Activated CD4-positive, CD25-positive, alpha-beta regulatory T cell treated with anti-CD3 and anti-CD28 coated beads, Interleukin-2, amount 50 U/mL, for 72 hours (primary cell): ENCODE results near the gene SPAG6.
"Not testable (repeated sequence)": the region's sequence is repeated elsewhere in the genome, so short reads cannot be mapped to it uniquely, and the experiment has no call there.

Experiments
- DNase-seq: peaks from one replicate; pipeline ENCODE4 v3.0.0; 2021

The SPAG6 gene

DNA sequence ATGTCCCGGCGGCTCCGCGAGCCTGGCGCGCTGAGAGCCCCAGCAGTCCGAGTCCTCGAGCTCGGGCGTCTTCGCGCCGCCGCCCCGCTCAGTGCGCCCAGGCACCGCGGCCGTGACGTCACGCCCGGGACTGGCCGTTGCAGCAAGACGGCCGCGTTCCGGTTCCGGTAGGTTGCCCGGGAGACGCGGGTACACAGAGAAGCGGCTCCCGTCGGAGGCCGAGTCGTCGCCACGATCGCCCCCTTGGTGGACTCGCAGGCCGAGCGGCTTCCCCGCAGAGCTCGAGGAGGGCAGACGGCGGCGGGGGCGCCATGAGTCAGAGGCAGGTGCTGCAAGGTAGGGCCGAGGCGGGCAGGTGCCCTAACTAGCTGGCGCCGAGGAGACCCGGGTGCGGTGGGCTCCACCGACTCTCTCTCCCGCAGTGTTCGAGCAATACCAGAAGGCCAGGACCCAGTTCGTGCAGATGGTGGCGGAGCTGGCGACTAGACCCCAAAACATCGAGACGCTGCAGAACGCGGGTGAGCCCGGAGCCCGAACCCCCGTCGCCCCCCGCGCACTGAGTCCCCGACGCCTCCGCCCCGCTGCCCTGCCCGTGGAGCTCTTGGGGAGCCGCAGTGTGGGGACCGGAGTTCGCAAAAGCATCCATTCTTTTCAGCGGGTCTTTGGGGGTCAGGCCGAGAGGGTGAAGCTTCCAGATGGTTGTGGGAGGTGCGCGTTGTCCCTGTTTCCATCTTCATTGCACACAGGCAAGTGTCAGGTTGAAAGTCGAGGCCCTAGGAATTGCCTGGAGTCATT lies at the start of gene SPAG6:
Gene SPAG6 (plus strand): TSS at position 196 of the 795 bp plus-strand sequence. CDS start 116 bp downstream, at position 312.
- peak; percentile 59 for DNase-seq

DNA sequence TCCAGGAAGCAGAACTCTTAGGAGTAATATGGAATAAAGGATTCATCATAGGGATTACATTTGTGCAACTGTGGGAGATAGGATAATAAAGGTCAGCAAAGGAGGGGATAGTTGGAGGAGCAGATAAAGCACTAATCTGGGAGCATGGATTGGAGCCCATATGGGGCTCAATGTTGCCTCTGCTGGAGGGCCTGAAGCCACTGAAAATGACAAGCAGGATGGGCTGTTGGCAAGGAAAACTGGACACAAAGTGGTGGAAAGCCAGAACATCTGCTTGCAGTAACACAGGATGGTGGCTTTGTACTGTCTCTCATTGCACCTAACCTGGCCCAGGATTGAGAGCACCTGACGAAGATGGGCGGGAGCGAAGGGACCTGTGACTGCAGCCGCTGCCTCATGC lies 44.1 kb upstream of the SPAG6 start:
- no peak for DNase-seq

DNA sequence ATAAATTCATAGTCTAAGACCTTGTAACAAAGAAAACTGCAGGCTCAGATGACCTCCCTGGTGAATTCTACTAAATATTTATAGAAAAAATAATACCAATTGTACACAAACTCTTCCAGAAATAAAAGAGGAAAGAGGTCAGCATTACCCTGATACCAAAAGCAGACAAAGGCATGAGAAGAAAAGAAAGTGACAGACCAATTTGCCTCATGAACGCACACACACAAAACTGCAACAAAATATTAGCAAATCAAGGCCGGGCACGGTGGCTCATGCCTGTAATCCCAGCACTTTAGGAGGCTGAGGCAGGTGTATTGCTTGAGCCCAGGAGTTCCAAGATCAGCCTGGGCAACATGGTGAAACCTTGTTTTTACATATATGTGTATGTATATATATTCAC lies 41.8 kb upstream of the SPAG6 start:
- DNase-seq, result no peak

DNA sequence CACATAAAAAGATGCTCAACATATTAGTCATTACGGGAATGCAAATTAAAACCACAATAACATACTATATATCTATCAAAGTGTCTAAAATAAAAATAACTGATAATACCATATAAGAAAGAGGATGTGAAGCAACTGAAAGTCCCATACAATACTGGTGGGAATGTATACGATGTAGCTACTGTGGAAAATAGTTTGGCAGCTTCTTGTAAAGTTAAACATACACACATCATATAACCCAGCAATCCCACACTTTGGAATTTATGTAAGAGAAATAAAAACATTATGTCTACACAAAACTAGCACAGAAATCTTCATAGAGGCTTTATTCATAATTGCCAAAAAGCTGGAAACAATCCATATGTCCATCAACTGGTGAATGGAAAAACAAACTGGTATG lies 39.6 kb upstream of the SPAG6 start:
- no peak for DNase-seq

DNA sequence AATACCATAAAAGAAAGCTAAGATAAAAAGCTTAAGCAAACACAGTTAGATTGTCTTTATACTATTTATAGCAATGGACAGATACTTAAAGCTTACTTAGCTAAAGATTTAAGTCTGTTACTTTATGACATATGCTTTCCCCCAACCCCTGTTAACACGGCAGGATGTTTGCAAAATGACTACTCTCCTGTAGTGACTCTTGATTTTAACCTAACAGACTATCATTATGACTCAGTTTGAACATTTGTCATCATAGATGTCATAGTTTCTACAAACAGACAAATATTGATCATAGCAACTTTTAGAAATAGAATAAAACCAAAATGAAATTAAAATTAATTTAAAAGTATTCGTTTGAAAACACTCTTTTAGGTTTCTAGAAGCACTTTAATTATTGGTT lies 36.9 kb upstream of the SPAG6 start:
- no peak for DNase-seq

DNA sequence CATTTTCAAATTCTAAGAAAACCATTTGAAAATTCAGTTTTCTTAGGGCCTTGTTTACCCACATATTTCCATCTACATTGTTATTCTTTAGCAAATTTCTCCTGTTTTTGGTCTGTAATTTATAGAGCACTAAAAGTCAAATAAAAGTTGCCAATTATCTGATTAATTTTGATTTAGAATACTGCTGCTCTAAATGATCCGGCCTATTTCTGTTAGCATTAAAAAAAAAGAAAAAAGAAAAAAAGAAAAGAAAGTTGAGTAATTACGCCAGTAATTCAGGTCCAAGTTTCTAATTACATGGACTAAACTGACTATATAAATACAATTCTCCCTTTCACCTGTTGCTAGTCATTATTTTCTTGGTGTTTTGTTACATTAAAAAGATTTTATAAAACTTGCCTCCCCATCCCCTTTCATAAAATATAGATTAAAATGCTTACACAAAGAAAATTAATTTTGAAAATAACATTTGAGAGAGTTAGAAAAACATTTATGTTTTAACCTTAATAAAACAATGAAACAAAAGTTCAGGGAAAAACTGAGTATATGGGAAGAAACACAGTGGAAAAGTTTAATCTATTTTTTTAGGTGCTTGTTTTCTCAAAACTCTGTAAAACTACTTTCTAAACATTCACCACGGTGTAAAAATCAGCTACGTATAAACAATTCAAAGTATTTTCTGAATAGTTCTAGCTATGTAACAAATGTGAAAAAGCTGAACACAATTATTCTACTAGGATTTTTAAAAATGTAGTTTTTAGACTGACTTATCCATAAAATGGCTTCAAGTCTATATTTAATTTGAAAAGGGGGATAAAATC lies 35.9 kb upstream of the SPAG6 start:
- no peak for DNase-seq

DNA sequence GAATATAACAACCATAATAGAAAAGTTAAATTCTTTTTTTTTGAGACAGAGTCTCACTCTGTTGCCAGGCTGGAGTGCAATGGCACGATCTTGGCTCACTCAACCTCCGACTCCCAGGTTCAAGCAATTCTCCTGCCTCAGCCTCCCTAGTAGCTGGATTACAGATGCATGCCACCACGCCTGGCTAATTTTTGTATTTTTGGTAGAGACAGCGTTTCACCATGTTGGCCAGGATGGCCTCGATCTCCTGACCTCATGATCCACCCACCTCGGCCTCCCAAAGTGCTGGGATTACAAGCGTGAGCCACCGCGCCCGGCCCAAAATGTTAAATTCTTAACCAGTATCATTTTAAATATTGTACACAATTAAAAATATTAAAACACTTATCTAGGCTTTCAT lies 35.3 kb upstream of the SPAG6 start:
- DNase-seq, result not testable (repeated sequence)

DNA sequence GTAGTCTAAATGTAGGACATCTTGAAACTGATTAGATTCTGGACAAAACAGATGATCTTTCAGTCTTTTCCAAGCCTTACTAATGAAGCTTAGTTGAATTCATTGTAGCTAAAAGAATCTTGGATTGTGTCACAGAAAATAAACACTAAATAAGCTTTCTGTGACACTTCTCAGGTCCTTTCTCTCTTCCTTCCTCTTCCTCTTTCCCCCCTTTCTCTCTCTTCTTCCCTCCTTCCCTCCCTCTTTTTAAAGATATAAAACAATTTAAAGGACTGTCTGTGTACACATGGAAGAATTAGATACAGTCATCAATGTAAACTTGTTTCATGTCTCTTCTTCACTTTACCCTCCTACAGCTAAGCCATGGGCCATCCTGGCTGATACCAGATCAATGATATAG lies 34.4 kb upstream of the SPAG6 start:
- no peak for DNase-seq

DNA sequence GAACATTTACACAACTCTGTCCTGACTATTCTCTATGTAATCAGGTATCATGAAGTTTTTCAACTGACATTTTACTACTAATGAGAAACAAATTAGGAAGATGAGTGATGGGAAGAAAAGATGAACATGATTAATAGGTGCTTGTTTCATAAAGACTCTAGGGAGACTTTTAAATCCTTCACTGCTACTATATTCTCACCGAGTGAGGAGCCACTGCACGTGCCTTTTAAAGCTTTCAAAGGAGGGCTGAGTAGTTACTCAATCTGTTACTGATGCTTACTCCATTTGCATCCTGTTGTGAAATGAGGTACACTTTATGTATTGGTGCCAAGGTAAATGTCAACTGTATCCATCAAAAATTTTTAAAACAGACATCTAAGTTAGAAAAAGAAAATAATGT lies 30.4 kb upstream of the SPAG6 start:
- DNase-seq, result no peak

DNA sequence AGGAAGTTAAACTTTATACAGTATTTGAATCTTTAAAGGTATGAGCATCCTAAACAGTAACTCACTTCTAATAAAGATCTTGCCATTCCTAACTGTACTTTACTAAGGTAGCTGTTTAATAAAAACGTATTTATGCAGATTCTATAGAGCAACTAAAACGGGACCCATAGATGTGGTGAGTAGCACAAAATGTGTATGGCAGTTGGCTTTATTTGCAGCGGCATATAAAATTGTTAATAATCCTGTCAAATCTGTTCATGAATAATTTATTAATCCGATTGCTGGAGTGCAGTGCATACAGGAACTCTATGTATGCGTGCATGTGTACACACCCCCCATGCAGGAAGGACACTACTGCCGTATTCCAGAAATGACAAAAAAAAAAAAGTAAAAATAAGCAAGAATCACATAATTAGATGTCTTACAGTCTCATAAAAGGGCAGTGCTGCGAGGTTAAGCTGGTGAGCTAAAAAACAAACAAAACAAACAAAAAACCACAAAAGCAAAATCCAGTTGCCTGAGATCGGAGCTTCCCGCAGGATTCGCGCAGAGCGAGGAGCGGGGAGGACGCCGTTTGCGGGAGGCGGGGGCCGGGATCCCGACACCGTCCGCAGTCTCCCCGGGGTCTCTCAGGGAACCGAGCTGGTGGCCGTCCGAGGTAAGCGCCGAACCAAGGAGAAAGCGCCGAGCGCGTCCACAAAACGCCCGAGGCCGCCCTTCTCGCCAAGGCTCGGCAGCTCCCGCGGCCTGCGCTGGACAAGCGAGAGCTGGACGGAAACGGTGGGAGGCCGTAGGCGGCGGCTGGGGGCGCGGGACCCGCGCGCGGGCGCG lies 29.6 kb upstream of the SPAG6 start:
- no peak for DNase-seq

DNA sequence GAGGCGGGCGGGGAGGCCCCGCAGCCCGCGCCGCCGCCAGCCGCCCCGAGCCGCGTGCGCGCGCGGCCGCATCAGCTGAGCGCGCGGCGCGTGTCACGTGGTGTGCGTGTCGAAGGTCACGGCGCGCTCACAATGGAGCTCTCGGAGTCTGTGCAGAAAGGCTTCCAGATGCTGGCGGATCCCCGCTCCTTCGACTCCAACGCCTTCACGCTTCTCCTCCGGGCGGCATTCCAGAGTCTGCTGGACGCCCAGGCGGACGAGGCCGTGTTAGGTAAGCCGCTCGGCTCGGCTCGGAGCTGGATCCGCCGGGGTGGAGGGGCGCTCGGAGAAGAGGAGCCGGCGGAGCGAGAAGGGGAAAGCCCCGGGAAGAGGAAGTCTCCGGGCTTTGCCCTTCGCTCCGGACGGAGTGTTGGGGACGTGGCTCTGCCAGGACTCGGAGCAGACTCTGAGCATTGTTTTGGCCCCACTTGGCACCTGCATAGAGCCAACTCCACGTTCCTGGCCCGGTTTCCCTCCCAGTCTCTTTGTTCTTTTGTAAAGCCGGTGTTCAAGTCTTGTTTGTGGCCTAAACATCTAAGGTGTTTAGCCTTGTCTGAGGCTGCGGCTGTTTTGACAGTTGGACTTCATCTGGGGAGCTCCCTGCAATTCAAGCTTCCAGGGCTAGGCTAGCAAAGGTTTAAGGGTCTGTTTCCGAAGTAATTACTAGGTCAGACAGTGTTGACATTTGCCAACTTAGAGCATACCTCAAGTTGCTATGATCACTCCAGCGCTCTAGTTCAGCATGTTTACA lies 28.8 kb upstream of the SPAG6 start, which contains the start of gene COMMD3:
Gene COMMD3 (plus strand): TSS at position 103 of the 790 bp plus-strand sequence. CDS start 30 bp downstream, at position 133.
- peak; percentile 83 for DNase-seq

DNA sequence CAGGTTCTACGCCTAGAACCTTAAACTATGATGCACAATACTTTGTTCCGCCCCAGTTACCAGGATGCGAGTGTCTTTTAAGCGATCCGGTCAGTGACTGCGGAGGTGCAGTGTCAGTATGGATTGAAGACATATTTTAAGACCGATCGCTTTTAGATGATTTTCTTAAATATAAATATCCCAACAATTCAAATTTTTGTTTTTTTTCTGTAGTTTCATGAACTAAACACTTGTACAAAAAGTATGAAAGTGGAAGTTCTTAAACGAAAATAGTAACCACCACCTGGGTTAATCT lies 28.3 kb upstream of the SPAG6 start:
- no peak for DNase-seq

DNA sequence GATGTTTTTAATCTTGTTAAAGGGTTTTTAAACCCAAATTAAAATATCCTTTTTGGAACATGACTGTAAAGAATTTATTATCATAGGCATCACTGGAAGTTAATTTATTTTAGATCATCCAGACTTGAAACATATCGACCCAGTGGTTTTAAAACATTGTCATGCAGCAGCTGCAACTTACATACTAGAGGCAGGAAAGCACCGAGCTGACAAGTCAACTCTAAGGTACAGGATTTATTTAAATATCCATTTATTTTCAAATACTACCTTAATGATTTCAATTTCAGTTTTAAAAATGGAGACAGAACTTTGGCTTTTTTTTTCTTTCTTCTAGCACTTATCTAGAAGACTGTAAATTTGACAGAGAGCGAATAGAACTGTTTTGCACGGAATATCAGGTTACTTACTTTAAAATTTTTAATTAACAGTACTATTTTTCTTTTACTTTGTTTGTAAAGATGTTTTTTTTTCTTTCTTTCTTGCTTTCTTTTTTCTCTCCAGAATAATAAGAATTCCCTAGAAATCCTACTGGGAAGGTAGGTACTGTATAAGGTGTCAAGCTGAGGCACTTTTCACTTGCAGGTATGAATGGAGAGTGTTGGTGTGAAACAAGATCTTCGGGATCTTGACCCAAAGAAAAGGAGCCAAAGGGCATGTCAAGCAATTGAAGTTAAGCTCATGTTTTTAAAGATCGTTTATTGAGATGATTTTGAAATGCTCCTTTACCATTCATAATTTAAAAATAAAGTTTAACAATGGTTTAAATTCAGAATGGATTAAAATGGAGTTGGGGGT lies 27.3 kb upstream of the SPAG6 start:
- DNase-seq, result no peak

DNA sequence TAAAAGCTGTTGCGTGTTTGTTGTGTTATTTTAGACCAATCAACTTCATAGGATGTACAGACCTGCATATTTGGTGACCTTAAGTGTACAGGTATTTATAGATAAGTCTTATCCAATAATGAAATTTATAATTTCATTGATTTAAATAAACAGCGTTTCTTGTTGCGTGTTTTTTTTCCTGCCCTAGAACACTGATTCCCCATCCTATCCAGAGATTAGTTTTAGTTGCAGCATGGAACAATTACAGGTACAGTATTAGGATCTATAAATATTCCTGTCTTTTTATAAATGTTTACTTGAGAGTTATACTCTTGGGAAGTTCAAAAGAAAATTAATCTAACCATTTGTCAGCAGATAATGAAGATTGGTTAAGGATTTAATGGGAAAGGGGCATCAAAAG lies 26.5 kb upstream of the SPAG6 start:
- DNase-seq, result no peak

DNA sequence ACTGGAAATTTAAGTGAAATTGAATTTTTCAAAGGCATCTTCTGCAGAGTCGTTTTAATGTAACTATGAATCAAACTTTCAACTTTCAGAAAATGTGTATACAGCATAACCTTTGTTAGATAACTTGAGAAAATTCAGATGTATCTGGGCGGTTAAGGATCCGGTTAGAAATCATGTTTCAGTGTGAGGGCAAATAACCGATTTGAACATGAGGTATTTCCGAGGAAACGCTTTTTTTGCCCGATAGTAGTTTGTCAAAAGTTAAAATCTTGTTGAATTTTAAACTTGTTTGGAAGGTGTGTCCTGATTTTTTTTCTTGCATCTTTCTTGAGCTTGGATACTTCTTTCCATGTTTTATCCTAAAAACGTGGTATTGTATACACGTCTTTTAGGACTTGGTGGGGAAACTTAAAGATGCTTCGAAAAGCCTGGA lies 25.7 kb upstream of the SPAG6 start:
- no peak for DNase-seq

DNA sequence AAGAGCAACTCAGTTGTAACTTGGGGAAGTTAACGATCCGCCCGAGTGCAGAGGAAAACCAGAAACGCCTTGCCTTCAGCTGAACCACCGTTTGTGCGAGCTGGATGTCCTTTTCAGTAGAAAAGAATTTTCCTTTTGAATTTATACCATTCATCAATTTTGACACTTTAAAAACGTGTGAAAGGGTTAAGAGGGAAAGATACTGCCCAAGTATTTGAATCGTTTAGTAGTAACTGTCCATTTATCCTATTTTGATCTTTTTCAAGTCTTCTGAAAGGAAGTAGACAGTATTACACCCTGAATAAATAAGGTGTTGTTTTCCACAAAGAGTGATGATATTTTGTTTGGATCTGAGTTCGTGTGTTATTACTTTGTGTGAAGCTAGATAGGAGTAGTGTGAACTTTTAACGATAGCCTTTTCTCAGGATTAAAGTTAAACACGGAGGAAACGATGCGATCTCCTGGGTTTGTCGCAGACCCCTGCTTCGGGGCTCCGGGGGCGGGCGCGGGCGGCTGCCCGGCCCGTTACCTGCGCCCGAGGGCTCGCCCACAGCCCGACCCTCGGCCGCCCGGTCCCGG lies 25.2 kb upstream of the SPAG6 start:
- no peak for DNase-seq

DNA sequence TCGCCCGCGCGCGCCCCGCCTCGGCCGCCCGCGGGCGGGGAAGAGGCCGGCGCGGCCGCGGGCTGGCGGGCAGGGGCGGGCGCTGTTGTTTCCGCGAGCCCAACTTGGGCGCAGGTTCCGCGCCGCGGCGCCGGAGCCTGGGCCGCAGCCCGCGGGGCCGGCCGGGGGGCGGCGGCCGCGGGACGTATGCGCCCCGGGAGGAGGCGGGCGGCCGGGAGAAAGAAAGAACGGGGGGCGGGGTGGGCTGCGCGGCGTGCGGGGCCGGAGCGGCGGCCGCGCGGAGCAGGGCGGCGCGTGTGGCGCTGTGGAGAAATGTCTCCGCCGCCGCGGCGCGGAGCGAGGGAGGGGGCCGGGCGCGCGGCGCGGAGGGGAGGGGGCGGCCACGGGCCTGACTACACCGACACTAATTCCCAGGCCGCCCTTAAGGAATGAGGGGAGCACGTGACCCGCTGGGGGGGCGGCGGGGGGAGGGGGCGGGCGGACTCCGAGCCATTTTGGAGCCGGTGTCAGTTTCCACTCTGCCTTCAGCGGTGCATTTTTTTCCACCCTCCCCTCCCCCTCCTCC lies 24.6 kb upstream of the SPAG6 start, which contains the start of gene BMI1:
Gene BMI1 (plus strand): TSS at position 509 of the 565 bp plus-strand sequence. CDS start 5,351 bp downstream, outside the sequence.
- DNase-seq, result peak; percentile 53

DNA sequence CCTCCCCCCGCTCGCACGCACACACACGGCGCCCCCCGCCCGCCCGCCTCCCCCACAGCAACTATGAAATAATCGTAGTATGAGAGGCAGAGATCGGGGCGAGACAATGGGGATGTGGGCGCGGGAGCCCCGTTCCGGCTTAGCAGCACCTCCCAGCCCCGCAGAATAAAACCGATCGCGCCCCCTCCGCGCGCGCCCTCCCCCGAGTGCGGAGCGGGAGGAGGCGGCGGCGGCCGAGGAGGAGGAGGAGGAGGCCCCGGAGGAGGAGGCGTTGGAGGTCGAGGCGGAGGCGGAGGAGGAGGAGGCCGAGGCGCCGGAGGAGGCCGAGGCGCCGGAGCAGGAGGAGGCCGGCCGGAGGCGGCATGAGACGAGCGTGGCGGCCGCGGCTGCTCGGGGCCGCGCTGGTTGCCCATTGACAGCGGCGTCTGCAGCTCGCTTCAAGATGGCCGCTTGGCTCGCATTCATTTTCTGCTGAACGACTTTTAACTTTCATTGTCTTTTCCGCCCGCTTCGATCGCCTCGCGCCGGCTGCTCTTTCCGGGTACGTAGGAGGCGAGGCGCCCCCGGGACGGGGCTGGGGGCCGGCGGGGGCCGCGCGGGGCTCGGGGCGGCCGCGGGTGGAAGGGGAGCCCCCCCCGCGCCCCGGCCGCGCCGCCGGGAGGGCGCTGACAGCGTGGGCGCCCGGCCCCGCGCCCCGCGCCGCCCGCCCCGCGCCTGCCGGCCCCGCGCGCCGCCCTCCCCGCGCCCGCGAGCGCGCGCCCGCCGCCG lies 24.0 kb upstream of the SPAG6 start:
- DNase-seq, result peak; percentile 73

DNA sequence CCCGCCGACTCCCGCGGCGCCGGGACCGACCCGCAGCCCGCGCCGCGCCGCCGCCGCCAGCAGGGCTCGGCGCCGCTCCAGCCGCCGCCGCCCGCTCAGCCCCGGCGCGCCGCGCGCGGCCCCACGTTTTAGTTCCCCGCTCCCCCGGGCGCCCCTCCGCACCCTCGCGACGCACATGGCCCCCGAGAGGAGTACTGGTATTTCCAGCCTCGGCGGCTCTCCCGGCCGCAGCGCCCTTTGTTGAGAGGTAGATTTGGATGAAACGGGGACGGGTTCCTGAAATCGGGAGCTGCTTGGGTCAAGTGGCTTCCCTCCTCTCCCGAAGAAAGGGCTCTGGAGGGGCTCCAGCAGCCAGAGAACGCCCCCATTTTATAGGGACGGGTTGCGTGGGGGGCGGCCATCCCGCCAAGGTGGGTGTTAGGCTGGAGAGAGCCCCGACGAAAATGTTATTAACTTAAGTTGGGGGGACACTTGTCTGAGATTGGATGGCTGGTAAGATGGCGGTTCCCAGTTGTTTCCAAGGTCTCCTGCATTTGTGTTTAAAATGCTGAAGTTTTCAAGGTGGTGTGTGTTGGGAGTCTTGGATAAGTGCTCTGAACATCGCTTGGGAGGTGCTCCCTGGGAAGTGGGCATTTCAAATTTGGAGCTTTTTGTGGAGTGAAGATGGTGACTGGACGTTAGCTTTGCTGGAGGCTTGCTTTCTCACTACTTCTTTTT lies 23.2 kb upstream of the SPAG6 start:
- DNase-seq, result no peak
